Ovary (tissue), 9 donors: ENCODE results near the gene NUP133. TPM values are rescaled to one million over a fixed set of nuclear protein-coding genes. Genes with fewer than 3 reads are reported as not detected.

Experiments
- DNase-seq, 5 donors: peaks; one replicate each; pipeline ENCODE4 v3.0.0-alpha.2; 2019 to 2020
- H3K27ac ChIP-seq, 2 donors: fragments of 200-600 bp; one replicate each; pipeline versions ENCODE4 v1.5.1 to v1.8.0; 2019 to 2022
- H3K27me3 ChIP-seq: fragments of 200-600 bp; one replicate; pipeline ENCODE4 v1.8.0; 2022
- H3K36me3 ChIP-seq: fragments of 200-600 bp; sonication (generic); one replicate; pipeline ENCODE4 v1.5.1; 2019
- H3K4me1 ChIP-seq: one replicate; pipeline ENCODE4 v1.8.1; 2013; ENCODE audit warnings: mild to moderate bottlenecking, moderate library complexity; ENCODE audit not compliant: insufficient read depth
- H3K4me3 ChIP-seq: fragments of 200-600 bp; sonication (generic); one replicate; pipeline ENCODE4 v1.5.1; 2017
- H3K9me3 ChIP-seq, 2 donors: fragments of 200-600 bp in 1 of 2; sonication (generic) in 1 of 2; one replicate each; pipeline versions ENCODE4 v1.5.1 to v1.8.1; 2013 to 2019; ENCODE audit warnings: mild to moderate bottlenecking in 1 of 2, moderate library complexity in 1 of 2
- EP300 ChIP-seq: sonication (generic); formaldehyde crosslinking; IDR thresholded peaks from one replicate; pipeline ENCODE4 v1.6.1; 2017; ENCODE audit warnings: antibody characterized with exemption
- POLR2A ChIP-seq: fragments of 450-650 bp; IDR thresholded peaks from one replicate; pipeline ENCODE4 v1.6.1; 2017; ENCODE audit warnings: antibody characterized with exemption, mild to moderate bottlenecking, moderate library complexity
- WGBS, 3 donors: extraction: QIAGEN DNeasy Blood & Tissue Kit in 1 of 3; methylation state at CpG; one replicate each; pipeline versions ENCODE4 v1.1.5 to v1.1.7; 2013 to 2017; 5-methylcytosine and 5-hydroxymethylcytosine counted together
- intact Hi-C, 4 donors: fragments of 100-400 bp; cut with DNase I; formaldehyde crosslinking; loops; one replicate each; pipeline versions ENCODE4 v1.11.0 to v1.15.1; 2022 to 2023
- polyA plus RNA-seq, 2 donors: library from polyadenylated mRNA; stranded (reverse); fragments of 200-250 nt in 1 of 2; fragments of 350-450 nt in 1 of 2; fragmentation: Illumina TruSeq in 1 of 2; extraction: RNeasy Lipid Tissue Mini Kit (QIAGEN cat#74804) in 1 of 2; gene quantifications; one replicate each; pipeline ENCODE4 v1.2.3, GENCODE V29; 2013 to 2014
- total RNA-seq, 7 donors: library from RNA; depleted of rRNA in 2 of 7; stranded (reverse); fragments of >200 nt in 2 of 7; fragmentation: NEBNext Ultra II Directional in 3 of 7; extraction: Animal tissue kit (Norgen Biotek cat#: 25700) in 3 of 7; gene quantifications; one replicate each; pipeline versions ENCODE4 v1.1.0 to v1.2.4, GENCODE V29; 2016 to 2023
- TF ChIP-seq, protein P1 (sequence below), 3 donors: fragments of 450-650 bp in 2 of 3; fragments of 200-600 bp in 1 of 3; IDR thresholded peaks; one replicate each; pipeline versions ENCODE4 v1.5.1 to v1.8.0; 2016 to 2022; ENCODE audit warnings: antibody characterized with exemption in 3 of 3, mild to moderate bottlenecking in 1 of 3
- donor health status: DM: no; HTN: no; CAD: no; lungs with moderate emphysema.
- donor health status: DM: no; HTN: no; CAD: no.
- donor health status: Bipolar disorder and iron deficiency.
- donor health status: DM: yes; HTN: yes; CAD: no.
- donor health status: DM: no; HTN: no; CAD: no.
- donor health status: DM: yes; HTN: yes; CAD: no.

The NUP133 gene
- total and polyA plus RNA-seq, 9 donors = 15.3 to 49.2 (median 40.6) TPM

GRCh38 chr1:229485318-229485717 lies 22.8 kb downstream of the NUP133 start:
- no peak overlapping the region for H3K27ac ChIP-seq
- DNase-seq = no peak
- H3K9me3 ChIP-seq = no peaks in the 10 kb centered on the region
- no peaks in the 10 kb centered on the region for H3K36me3 ChIP-seq
- H3K4me1 ChIP-seq = no peaks in the 10 kb centered on the region
- 89 to 95% (median 94%) methylated on average over 1 of the region's 1 CpG for WGBS, 3 donors
- H3K4me3 ChIP-seq = no peak overlapping the region
- H3K27me3 ChIP-seq = no peaks in the 10 kb centered on the region
- TF ChIP-seq POLR2A (no peak), EP300 (no peak)
- TF ChIP-seq, protein P1, sequence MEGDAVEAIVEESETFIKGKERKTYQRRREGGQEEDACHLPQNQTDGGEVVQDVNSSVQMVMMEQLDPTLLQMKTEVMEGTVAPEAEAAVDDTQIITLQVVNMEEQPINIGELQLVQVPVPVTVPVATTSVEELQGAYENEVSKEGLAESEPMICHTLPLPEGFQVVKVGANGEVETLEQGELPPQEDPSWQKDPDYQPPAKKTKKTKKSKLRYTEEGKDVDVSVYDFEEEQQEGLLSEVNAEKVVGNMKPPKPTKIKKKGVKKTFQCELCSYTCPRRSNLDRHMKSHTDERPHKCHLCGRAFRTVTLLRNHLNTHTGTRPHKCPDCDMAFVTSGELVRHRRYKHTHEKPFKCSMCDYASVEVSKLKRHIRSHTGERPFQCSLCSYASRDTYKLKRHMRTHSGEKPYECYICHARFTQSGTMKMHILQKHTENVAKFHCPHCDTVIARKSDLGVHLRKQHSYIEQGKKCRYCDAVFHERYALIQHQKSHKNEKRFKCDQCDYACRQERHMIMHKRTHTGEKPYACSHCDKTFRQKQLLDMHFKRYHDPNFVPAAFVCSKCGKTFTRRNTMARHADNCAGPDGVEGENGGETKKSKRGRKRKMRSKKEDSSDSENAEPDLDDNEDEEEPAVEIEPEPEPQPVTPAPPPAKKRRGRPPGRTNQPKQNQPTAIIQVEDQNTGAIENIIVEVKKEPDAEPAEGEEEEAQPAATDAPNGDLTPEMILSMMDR (IDR thresholded peaks at IDR 0.05) = no peak
- intact Hi-C loops = loop anchor here in 1 of 4 donors (10.0 kb wide), 2 partner anchors 231 to 821 kb away; no protein-coding TSS in a partner anchor

GRCh38 chr1:229482511-229482910 lies 25.6 kb downstream of the NUP133 start:
- intact Hi-C loops = loop anchor here in 3 of 4 donors (5.0 to 10.0 kb wide), 3 partner anchors 225 to 818 kb away; no protein-coding TSS in a partner anchor
- Histone ChIP-seq H3K27ac (no peak overlapping the region), H3K4me1 (no peaks in the 10 kb centered on the region), H3K9me3 (no peaks in the 10 kb centered on the region), H3K27me3 (no peaks in the 10 kb centered on the region), H3K4me3 (no peak overlapping the region), H3K36me3 (no peaks in the 10 kb centered on the region)
- 86 to 94% (median 92%) methylated on average over 5 of the region's 5 CpGs for WGBS, 3 donors
- TF ChIP-seq, protein P1 (IDR thresholded peaks at IDR 0.05) = no peak
- TF ChIP-seq EP300 = no peak
- no peak for TF ChIP-seq POLR2A
- DNase-seq = no peak

- intact Hi-C loops = loop anchor here (2.0 to 10.0 kb wide), 4 partner anchors 222 to 816 kb away; no protein-coding TSS in a partner anchor
- no peak overlapping the region for H3K27ac ChIP-seq
- DNase-seq = no peak
- no peaks in the 10 kb centered on the region for H3K27me3 ChIP-seq
- H3K9me3 ChIP-seq = no peaks in the 10 kb centered on the region
- H3K4me1 ChIP-seq = no peaks in the 10 kb centered on the region
- 92 to 95% (median 93%) methylated on average over 7 of the region's 7 CpGs for WGBS, 3 donors
- no peaks in the 10 kb centered on the region for H3K36me3 ChIP-seq
- no peak overlapping the region for H3K4me3 ChIP-seq
- TF ChIP-seq, protein P1 (IDR thresholded peaks at IDR 0.05) = no peak
- no peak for TF ChIP-seq EP300
- no peak for TF ChIP-seq POLR2A
These were observed 27.6 kb downstream of the NUP133 start for GRCh38 chr1:229480495-229480894.

DNA sequence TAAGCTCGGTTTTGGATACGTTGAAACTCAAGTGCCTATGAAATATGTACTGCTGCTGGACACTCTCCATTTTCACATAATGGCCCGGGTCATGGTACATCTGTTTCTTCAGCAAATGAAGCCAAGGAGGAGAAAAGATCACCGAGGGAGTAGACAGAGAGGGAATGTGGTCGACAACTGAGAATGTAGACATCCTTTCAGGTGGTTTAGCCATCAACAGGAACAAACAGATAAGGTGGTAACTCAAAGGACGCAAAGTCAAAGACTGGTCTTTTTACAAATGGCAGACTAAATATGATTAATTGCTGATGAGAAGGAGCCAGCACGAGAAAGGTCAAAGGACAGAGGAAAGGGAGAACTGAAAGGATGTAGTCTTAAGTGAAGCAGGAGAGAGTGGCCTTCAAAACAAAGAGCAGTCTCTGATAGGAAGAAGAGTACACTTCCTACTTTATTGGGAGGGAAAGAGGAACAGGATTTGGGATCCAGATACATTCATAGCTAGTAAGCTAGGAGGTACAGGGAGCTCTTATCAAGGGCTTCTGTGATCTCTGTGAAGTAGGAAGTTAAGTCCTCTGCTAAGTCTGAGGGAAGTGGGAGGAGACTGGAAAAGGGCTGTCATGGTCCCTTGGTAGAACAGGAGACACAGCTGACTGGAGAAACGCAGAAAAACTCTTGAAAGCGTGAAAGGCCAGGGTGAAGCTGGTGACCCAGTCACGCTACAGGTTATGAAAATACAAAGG lies 28.3 kb downstream of the NUP133 start:
- Histone ChIP-seq H3K36me3 (no peaks in the 10 kb centered on the region), H3K9me3 (no peaks in the 10 kb centered on the region), H3K27ac (no peak overlapping the region), H3K4me3 (no peak overlapping the region), H3K4me1 (no peaks in the 10 kb centered on the region), H3K27me3 (no peaks in the 10 kb centered on the region)
- TF ChIP-seq, protein P1 (IDR thresholded peaks at IDR 0.05) = no peak
- TF ChIP-seq EP300 (no peak), POLR2A (no peak)
- intact Hi-C loops = loop anchor here (2.0 to 10.0 kb wide), 4 partner anchors 221 to 815 kb away; no protein-coding TSS in a partner anchor
- 48 to 52% (median 50%) methylated on average over 10 of the region's 10 CpGs for WGBS, 3 donors
- DNase-seq = no peak
